RWPE1 (cell line): ENCODE measurements around the gene PRCD.

Source experiments
- CTCF ChIA-PET: fragments of 350-600 bp; sonication (Branson Sonifier 250); formaldehyde crosslinking; extraction: SDS; loops from one replicate; lab custom pipeline; 2021; lab: Yijun Ruan, JAX
- POLR2A ChIA-PET: fragments of 400-600 bp; formaldehyde crosslinking; extraction: SDS; loops from one replicate; lab custom pipeline; 2020; ENCODE audit warnings: antibody characterized with exemption; ENCODE audit not compliant: low non-redundant PET; lab: Yijun Ruan, JAX
- DNase-seq: peaks from one replicate; pipeline ENCODE4 v3.0.0; 2012; ENCODE audit warnings: low spot score
- H3K27ac ChIP-seq: fragments of 450-650 bp; 2 replicates; pipeline ENCODE4 v1.5.1; 2017
- TF ChIP-seq, protein P1 (sequence below): fragments of 450-650 bp; conservative IDR thresholded peaks from 2 replicates; pipeline ENCODE4 v1.5.1; 2017; ENCODE audit warnings: low read depth, mild to moderate bottlenecking

PRCD gene

DNA sequence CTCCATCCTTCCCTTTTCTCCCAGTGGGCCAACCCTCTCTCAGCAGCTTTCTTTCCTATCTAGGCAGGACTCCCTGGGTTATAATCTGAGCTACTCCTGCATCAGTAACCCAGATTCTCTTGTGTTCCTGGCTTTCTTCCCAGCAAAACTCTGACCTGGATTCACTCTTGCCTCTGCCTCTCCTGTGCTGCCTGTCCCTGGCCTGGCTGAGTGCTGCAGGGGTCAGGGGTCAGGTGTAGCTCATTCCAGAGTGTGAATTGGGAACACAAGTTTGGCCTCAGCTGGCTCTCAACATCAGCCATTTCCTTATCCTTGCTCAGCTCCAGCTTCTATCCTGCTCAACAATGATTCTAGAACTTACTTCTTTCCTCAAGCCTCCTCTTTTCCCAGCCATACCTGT is 48.3 kb downstream of the PRCD start:
- peak overlapping the region; percentile 42 for H3K27ac ChIP-seq
- ChIA-PET POLR2A (no interaction called here), CTCF (interaction anchor here (0.6 to 3.7 kb wide), 2 partner anchors 66 to 656 kb away, joined by 3 to 26 read pairs; no protein-coding TSS in a partner anchor)
- no peak for DNase-seq
- TF ChIP-seq, protein P1, sequence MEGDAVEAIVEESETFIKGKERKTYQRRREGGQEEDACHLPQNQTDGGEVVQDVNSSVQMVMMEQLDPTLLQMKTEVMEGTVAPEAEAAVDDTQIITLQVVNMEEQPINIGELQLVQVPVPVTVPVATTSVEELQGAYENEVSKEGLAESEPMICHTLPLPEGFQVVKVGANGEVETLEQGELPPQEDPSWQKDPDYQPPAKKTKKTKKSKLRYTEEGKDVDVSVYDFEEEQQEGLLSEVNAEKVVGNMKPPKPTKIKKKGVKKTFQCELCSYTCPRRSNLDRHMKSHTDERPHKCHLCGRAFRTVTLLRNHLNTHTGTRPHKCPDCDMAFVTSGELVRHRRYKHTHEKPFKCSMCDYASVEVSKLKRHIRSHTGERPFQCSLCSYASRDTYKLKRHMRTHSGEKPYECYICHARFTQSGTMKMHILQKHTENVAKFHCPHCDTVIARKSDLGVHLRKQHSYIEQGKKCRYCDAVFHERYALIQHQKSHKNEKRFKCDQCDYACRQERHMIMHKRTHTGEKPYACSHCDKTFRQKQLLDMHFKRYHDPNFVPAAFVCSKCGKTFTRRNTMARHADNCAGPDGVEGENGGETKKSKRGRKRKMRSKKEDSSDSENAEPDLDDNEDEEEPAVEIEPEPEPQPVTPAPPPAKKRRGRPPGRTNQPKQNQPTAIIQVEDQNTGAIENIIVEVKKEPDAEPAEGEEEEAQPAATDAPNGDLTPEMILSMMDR: no peak

DNA sequence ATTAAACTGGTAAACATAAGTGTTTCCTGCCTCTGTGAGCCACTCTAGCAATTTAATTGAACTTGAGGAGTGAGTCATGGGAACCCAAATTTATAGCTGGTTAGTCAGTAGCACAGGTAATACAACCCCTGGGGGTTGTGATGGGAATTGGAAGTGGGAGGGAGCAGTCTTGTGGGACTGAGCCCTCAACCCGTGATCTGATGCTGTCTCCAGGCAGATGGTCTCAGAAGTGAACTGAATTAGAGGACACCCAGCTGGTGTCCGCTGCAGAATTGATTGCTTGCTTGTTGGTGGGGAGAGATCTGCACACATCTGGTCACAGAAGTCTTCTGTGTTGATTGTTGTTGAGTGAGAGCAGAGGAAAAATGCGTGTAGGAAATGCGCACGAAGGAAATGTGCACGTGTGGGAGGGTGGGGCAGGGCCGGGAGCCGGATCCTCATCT is 53.6 kb downstream of the PRCD start:
- POLR2A ChIA-PET: no interaction called here
- CTCF ChIA-PET: interaction anchor here (0.6 to 2.1 kb wide), 6 partner anchors 8 to 61 kb away, joined by 3 to 12 read pairs (median 6); partner anchors contain the start of gene ST6GALNAC2
- TF ChIP-seq, protein P1: no peak
- peak; percentile 83 for DNase-seq
- H3K27ac ChIP-seq: peak overlapping the region; percentile 20; the same call in 1 of the 2 replicates

DNA sequence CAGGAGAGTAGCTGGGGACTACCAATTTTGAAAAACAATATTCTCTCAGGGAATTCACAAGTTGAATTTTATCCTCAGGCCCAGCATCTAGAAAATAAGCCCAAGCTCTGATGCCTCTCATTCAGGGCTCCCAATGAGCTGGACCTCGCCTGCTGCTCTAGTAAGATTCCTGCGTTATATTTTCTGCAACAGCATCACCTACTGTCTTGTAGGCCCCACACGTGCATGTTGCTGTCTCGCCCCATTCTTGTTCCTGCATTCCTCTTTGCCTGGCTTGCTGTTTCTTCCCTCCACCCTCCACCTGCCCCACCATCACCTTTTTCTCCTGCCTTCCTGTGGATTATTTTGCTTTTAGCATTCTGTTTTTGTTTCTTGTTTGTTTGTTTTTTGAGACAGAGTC is 54.1 kb downstream of the PRCD start:
- H3K27ac ChIP-seq: peak overlapping the region; percentile 20; the same call in 1 of the 2 replicates
- DNase-seq: no peak
- ChIA-PET POLR2A (no interaction called here), CTCF (interaction anchor here (0.7 to 2.1 kb wide), 4 partner anchors 16 to 35 kb away, joined by 4 to 12 read pairs (median 7); no protein-coding TSS in a partner anchor)
- TF ChIP-seq, protein P1: no peak

DNA sequence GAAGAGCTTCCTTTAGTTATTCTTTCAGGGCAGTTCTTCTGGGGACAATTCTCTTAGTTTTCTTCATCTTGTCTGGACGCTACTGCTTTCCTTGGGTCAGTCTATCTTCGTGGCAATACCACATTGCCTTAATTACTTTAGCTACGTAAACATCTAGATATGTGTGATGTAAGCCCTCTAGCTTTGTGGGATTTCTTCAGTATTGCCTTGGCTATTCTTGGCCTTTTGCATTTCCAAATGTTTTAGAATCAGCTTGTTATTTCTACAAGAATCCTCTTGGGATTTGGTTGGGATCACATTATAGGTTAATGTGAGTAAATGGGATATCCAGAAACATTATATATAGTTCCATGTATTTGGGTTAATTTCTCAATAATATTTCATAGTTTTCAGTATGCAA is 54.8 kb downstream of the PRCD start:
- H3K27ac ChIP-seq: no peak overlapping the region
- no peak for DNase-seq
- POLR2A ChIA-PET: no interaction called here
- CTCF ChIA-PET: interaction anchor here (1.1 to 2.1 kb wide), 3 partner anchors 29 to 48 kb away, joined by 3 to 12 read pairs (median 8); no protein-coding TSS in a partner anchor
- TF ChIP-seq, protein P1: no peak
